Measurements from ENCODE around the gene SIK3.

Gene SIK3

GRCh38 chr11:116962108-116962507 is 136.1 kb downstream of the SIK3 start:
- TF ChIP-seq CTCF (IDR thresholded peaks at IDR 0.05; ENCODE audit: low read depth, low read length) = no peak
- H3K4me3 ChIP-seq (ENCODE audit: low read depth, low read length) = no peak overlapping the region
- in situ Hi-C loops (cut with HindIII; ENCODE audit: low sequenced_read_pairs) = no loop called here
- DNase-seq (ENCODE audit: low read depth, low spot score) = peak; percentile 39

GRCh38 chr11:116960930-116961329 is 137.3 kb downstream of the SIK3 start:
- in situ Hi-C loops (cut with HindIII; ENCODE audit: low sequenced_read_pairs) = no loop called here
- no peak for TF ChIP-seq CTCF (IDR thresholded peaks at IDR 0.05; ENCODE audit: low read depth, low read length)
- peak; percentile 79 for DNase-seq (ENCODE audit: low read depth, low spot score)
- no peak overlapping the region for H3K4me3 ChIP-seq (ENCODE audit: low read depth, low read length)

- no peak for TF ChIP-seq CTCF (IDR thresholded peaks at IDR 0.05; ENCODE audit: low read depth, low read length)
- in situ Hi-C loops (cut with HindIII; ENCODE audit: low sequenced_read_pairs) = no loop called here
- no peak for DNase-seq (ENCODE audit: low read depth, low spot score)
- no peak overlapping the region for H3K4me3 ChIP-seq (ENCODE audit: low read depth, low read length)
Observed at GRCh38 chr11:116958246-116958645, 140.0 kb downstream of the SIK3 start.

- no peak overlapping the region for H3K4me3 ChIP-seq (ENCODE audit: low read depth, low read length)
- no peak for DNase-seq (ENCODE audit: low read depth, low spot score)
- no peak for TF ChIP-seq CTCF (IDR thresholded peaks at IDR 0.05; ENCODE audit: low read depth, low read length)
- in situ Hi-C loops (cut with HindIII; ENCODE audit: low sequenced_read_pairs) = no loop called here
Observed at GRCh38 chr11:116955949-116956348, 142.3 kb downstream of the SIK3 start.

GRCh38 chr11:116955548-116955947 is 142.7 kb downstream of the SIK3 start:
- in situ Hi-C loops (cut with HindIII; ENCODE audit: low sequenced_read_pairs) = no loop called here
- no peak for DNase-seq (ENCODE audit: low read depth, low spot score)
- no peak for TF ChIP-seq CTCF (IDR thresholded peaks at IDR 0.05; ENCODE audit: low read depth, low read length)
- no peak overlapping the region for H3K4me3 ChIP-seq (ENCODE audit: low read depth, low read length)

GRCh38 chr11:116953530-116954285 is 144.5 kb downstream of the SIK3 start:
- in situ Hi-C loops (cut with HindIII; ENCODE audit: low sequenced_read_pairs) = no loop called here
- H3K4me3 ChIP-seq (ENCODE audit: low read depth, low read length) = no peak overlapping the region
- DNase-seq (ENCODE audit: low read depth, low spot score) = no peak
- TF ChIP-seq CTCF (IDR thresholded peaks at IDR 0.05; ENCODE audit: low read depth, low read length) = no peak
